HL-60/S4 treated with phorbol 12-myristate 13-acetate at 8.2 ng/mL for 4 days and 3 days (cell line): ENCODE results near the gene GJB4.
"Not testable (repeated sequence)": the region's sequence is repeated elsewhere in the genome, so short reads cannot be mapped to it uniquely, and the experiment has no call there.

Source experiments
- in situ Hi-C: fragments of 300-500 bp; cut with MboI; formaldehyde crosslinking; loops from 2 replicates; pipeline ENCODE4 v1.15.0; 2022; ENCODE audit warnings: low sequenced_read_pairs

GJB4 gene

GRCh38 chr1:34746785-34747637 lies 12.5 kb upstream of the GJB4 start:
- in situ Hi-C loops: no loop called here

- in situ Hi-C loops: no loop called here
Measured at GRCh38 chr1:34747638-34747941, 11.9 kb upstream of the GJB4 start.

GRCh38 chr1:34749992-34750391 lies 9.5 kb upstream of the GJB4 start:
- in situ Hi-C loops: no loop called here

- in situ Hi-C loops: no loop called here
Measured at GRCh38 chr1:34750610-34751009, 8.9 kb upstream of the GJB4 start.

- in situ Hi-C loops: no loop called here
Measured at GRCh38 chr1:34753163-34753562, 6.4 kb upstream of the GJB4 start.

- in situ Hi-C loops: no loop called here
Measured at GRCh38 chr1:34754964-34755637, 4.4 kb upstream of the GJB4 start, which contains the start of gene GJB5. TSS of gene GJB5 (plus strand) at chr1:34755047. CDS start at chr1:34757331, 2,284 bp downstream.

GRCh38 chr1:34755961-34756360 lies 3.6 kb upstream of the GJB4 start:
- in situ Hi-C loops: no loop called here

- in situ Hi-C loops: no loop called here
Measured at GRCh38 chr1:34757386-34757785, 2.2 kb upstream of the GJB4 start.

GRCh38 chr1:34758751-34759150 lies 789 bp upstream of the GJB4 start:
- in situ Hi-C loops: no loop called here

- in situ Hi-C loops: no loop called here
Measured at GRCh38 chr1:34761176-34761761, 1.7 kb downstream of the GJB4 start.

GRCh38 chr1:34761776-34762307 lies 2.3 kb downstream of the GJB4 start:
- in situ Hi-C loops: no loop called here

- in situ Hi-C loops: no loop called here
Measured at GRCh38 chr1:34762474-34763141, 3.1 kb downstream of the GJB4 start.

GRCh38 chr1:34763142-34763781 lies 3.7 kb downstream of the GJB4 start:
- in situ Hi-C loops: no loop called here

- in situ Hi-C loops: no loop called here
Measured at GRCh38 chr1:34768856-34769255, 9.3 kb downstream of the GJB4 start.

- in situ Hi-C loops: no loop called here
Measured at GRCh38 chr1:34770891-34771504, 11.5 kb downstream of the GJB4 start.

- in situ Hi-C loops: no loop called here
Measured at GRCh38 chr1:34771573-34772371, 12.2 kb downstream of the GJB4 start.

- in situ Hi-C loops: not testable (repeated sequence)
Measured at GRCh38 chr1:34773114-34773513, 13.6 kb downstream of the GJB4 start.

GRCh38 chr1:34774957-34775356 lies 15.4 kb downstream of the GJB4 start:
- in situ Hi-C loops: no loop called here

- in situ Hi-C loops: no loop called here
Measured at GRCh38 chr1:34776911-34777310, 17.4 kb downstream of the GJB4 start.
